ENCODE measurements around the gene FMNL2. TPM values are rescaled to one million over a fixed set of nuclear protein-coding genes. Genes with fewer than 3 reads are reported as not detected.

The FMNL2 gene
- total RNA-seq, 4 donors from 2014 or later: 50.5 to 96.7 (median 79.6) TPM

GRCh38 chr2:152492131-152492530 lies 157.2 kb downstream of the FMNL2 start:
- no peak for TF ChIP-seq CTCF (IDR thresholded peaks at IDR 0.05; ENCODE audit: low read depth)

- no peak for TF ChIP-seq CTCF (IDR thresholded peaks at IDR 0.05; ENCODE audit: low read depth)
Observed at GRCh38 chr2:152492911-152493310, 157.9 kb downstream of the FMNL2 start.

- no peak for TF ChIP-seq CTCF (IDR thresholded peaks at IDR 0.05; ENCODE audit: low read depth)
Observed at GRCh38 chr2:152493417-152493816, 158.4 kb downstream of the FMNL2 start.

GRCh38 chr2:152493945-152494528 lies 159.1 kb downstream of the FMNL2 start:
- no peak for TF ChIP-seq CTCF (IDR thresholded peaks at IDR 0.05; ENCODE audit: low read depth)

- no peak for TF ChIP-seq CTCF (IDR thresholded peaks at IDR 0.05; ENCODE audit: low read depth)
Observed at GRCh38 chr2:152496371-152496770, 161.4 kb downstream of the FMNL2 start.

GRCh38 chr2:152497481-152498052 lies 162.6 kb downstream of the FMNL2 start:
- TF ChIP-seq CTCF (IDR thresholded peaks at IDR 0.05; ENCODE audit: low read depth): no peak

GRCh38 chr2:152499331-152499816 lies 164.4 kb downstream of the FMNL2 start:
- TF ChIP-seq CTCF (IDR thresholded peaks at IDR 0.05; ENCODE audit: low read depth): no peak
